ENCODE results near the gene TP63. TPM values are rescaled to one million over a fixed set of nuclear protein-coding genes. Genes with fewer than 3 reads are reported as not detected.
A peak's percentile ranks its signal among the peaks of the same experiment; 100 is the strongest.

The TP63 gene
- total RNA-seq, 1 experiment from 2014 or later, result not detected

DNA sequence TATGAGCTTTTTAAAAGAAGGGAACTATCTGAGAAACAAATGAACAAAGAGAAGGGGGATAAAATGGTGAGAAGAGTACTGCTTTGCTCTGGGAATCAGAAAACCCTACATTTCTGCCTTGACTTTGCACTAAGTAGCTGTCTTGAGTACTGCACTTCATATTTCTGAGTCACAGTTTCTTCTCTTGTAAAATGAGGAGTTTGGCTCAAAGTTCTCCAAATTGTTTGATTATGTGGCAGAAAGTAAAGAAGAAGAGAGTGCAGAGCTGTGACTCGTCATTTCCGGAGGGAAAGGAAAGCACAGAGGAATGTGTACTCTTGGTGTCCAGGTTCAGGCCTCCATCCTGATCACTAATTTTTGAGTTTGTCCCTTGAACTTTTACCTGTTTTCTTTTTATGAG is 54.7 kb downstream of the TP63 start:
- Mint-ChIP-seq H3K4me3 (no peak overlapping the region), H3K9me3 (no peaks in the 10 kb centered on the region), H3K27me3 (ENCODE audit: low read depth) (no peaks in the 10 kb centered on the region), H3K4me1 (no peaks in the 10 kb centered on the region), H3K36me3 (ENCODE audit: insufficient read depth in 1 of 3, low read depth in 3 of 3) (no peaks in the 10 kb centered on the region), H3K27ac (peak overlapping the region in 1 of 3 experiments; percentile 11; a peak in 1 of 7 replicates)
- Histone ChIP-seq H3K79me2 (ENCODE audit: insufficient read depth, low read length) (no peaks in the 10 kb centered on the region), H3T11ph (ENCODE audit: low read length) (no peak overlapping the region), H3K23ac (ENCODE audit: insufficient read length, low read depth, low read length) (no peak overlapping the region), H3K4me1 (ENCODE audit: insufficient read depth, low read length) (no peaks in the 10 kb centered on the region), H2BK20ac (ENCODE audit: low read depth, low read length, poor library complexity, severe bottlenecking) (no peak overlapping the region), H3K9ac (ENCODE audit: extremely low read depth, insufficient read length, low read length) (no peak overlapping the region), H3K9me3 (ENCODE audit: control insufficient read depth, low read depth, low read length) (no peaks in the 10 kb centered on the region), H3K4me2 (ENCODE audit: insufficient read depth, insufficient read length, low read length) (no peak overlapping the region), H4K8ac (replicated peaks; ENCODE audit: insufficient read length, low read depth, low read length) (no peak overlapping the region), H3K27ac (ENCODE audit: insufficient read length, low read depth, low read length) (no peak overlapping the region), H4K91ac (ENCODE audit: insufficient read length, low read depth, low read length) (no peak overlapping the region), H3K56ac (ENCODE audit: insufficient read length, low read depth, low read length) (no peak overlapping the region), H2AK5ac (ENCODE audit: insufficient read length, low read length) (no peak overlapping the region), H4K20me1 (ENCODE audit: control insufficient read depth, insufficient read depth, insufficient read length) (no peaks in the 10 kb centered on the region), H3K14ac (ENCODE audit: insufficient read depth, low read length) (no peak overlapping the region), H3K79me1 (ENCODE audit: insufficient read depth, low read depth, low read length, poor library complexity, severe bottlenecking) (no peaks in the 10 kb centered on the region), H4K5ac (ENCODE audit: insufficient read length, low read depth, low read length) (no peak overlapping the region), H2BK120ac (ENCODE audit: low read depth, low read length, poor library complexity, severe bottlenecking) (no peak overlapping the region), H2AFZ (ENCODE audit: low read length) (no peak overlapping the region), H2BK12ac (ENCODE audit: insufficient read length, low read depth, low read length) (no peak overlapping the region), H3K18ac (ENCODE audit: insufficient read length, low read depth, low read length) (no peak overlapping the region), H2BK15ac (ENCODE audit: low read depth, low read length) (no peak overlapping the region), H3K23me2 (ENCODE audit: insufficient read length, low read depth, low read length, poor library complexity, severe bottlenecking) (no peaks in the 10 kb centered on the region), H3K4ac (ENCODE audit: low read depth, low read length) (no peak overlapping the region), H2BK5ac (ENCODE audit: insufficient read length, low read length) (no peak overlapping the region), H3K27me3 (ENCODE audit: insufficient read depth, low read length) (no peaks in the 10 kb centered on the region)
- TF ChIP-seq, protein P1, sequence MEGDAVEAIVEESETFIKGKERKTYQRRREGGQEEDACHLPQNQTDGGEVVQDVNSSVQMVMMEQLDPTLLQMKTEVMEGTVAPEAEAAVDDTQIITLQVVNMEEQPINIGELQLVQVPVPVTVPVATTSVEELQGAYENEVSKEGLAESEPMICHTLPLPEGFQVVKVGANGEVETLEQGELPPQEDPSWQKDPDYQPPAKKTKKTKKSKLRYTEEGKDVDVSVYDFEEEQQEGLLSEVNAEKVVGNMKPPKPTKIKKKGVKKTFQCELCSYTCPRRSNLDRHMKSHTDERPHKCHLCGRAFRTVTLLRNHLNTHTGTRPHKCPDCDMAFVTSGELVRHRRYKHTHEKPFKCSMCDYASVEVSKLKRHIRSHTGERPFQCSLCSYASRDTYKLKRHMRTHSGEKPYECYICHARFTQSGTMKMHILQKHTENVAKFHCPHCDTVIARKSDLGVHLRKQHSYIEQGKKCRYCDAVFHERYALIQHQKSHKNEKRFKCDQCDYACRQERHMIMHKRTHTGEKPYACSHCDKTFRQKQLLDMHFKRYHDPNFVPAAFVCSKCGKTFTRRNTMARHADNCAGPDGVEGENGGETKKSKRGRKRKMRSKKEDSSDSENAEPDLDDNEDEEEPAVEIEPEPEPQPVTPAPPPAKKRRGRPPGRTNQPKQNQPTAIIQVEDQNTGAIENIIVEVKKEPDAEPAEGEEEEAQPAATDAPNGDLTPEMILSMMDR (conservative IDR thresholded peaks at IDR 0.05), result no peak
- no peak for DNase-seq
- WGBS (ENCODE audit: extremely low coverage, insufficient read length, low lambda C conversion rate), result no CpG with 5 or more reads among the region's 2 CpGs

All from H9 (cell line).